H4 (cell line): ENCODE results near the gene ANXA7. TPM values are rescaled to one million over a fixed set of nuclear protein-coding genes. Genes with fewer than 3 reads are reported as not detected.

ENCODE experiments used
- DNase-seq: peaks from one replicate; pipeline ENCODE4 v3.0.0-alpha.2; 2015; ENCODE audit warnings: low spot score
- total RNA-seq: library from RNA; depleted of rRNA; stranded (reverse); fragments of >200 nt; shearing (Covaris generic); gene quantifications from 2 replicates; pipeline ENCODE4 v1.2.3, GENCODE V29; 2014; rRNA removed

Gene ANXA7
- 139 and 143 TPM in 2 replicates for total RNA-seq

- DNase-seq = peak; percentile 79
Measured at GRCh38 chr10:73413528-73414229, at the start of gene ANXA7. TSS of gene ANXA7 (minus strand) at chr10:73414058. CDS start at chr10:73400856, 13,202 bp downstream.

GRCh38 chr10:73460897-73461296 is 47.0 kb upstream of the ANXA7 start:
- DNase-seq = no peak

GRCh38 chr10:73459683-73460314 is 45.9 kb upstream of the ANXA7 start:
- no peak for DNase-seq

GRCh38 chr10:73456187-73456890 is 42.5 kb upstream of the ANXA7 start:
- no peak for DNase-seq

- DNase-seq = no peak
Measured at GRCh38 chr10:73449113-73449512, 35.3 kb upstream of the ANXA7 start.

GRCh38 chr10:73448384-73448783 is 34.5 kb upstream of the ANXA7 start:
- no peak for DNase-seq

GRCh38 chr10:73446926-73447325 is 33.1 kb upstream of the ANXA7 start:
- no peak for DNase-seq

- DNase-seq = no peak
Measured at GRCh38 chr10:73444457-73444856, 30.6 kb upstream of the ANXA7 start.

- DNase-seq = no peak
Measured at GRCh38 chr10:73439605-73440312, 25.9 kb upstream of the ANXA7 start.

GRCh38 chr10:73439055-73439454 is 25.2 kb upstream of the ANXA7 start:
- DNase-seq = no peak

- no peak for DNase-seq
Measured at GRCh38 chr10:73433538-73433867, 19.6 kb upstream of the ANXA7 start, which contains the start of gene MSS51. TSS of gene MSS51 (minus strand) at chr10:73433561. CDS start at chr10:73428284, 5,277 bp downstream.

GRCh38 chr10:73432646-73433537 is 19.0 kb upstream of the ANXA7 start:
- DNase-seq = no peak

GRCh38 chr10:73426318-73426717 is 12.5 kb upstream of the ANXA7 start:
- no peak for DNase-seq

GRCh38 chr10:73424478-73424877 is 10.6 kb upstream of the ANXA7 start:
- no peak for DNase-seq

- DNase-seq = no peak
Measured at GRCh38 chr10:73423309-73423708, 9.5 kb upstream of the ANXA7 start.

GRCh38 chr10:73416571-73416970 is 2.7 kb upstream of the ANXA7 start:
- no peak for DNase-seq

GRCh38 chr10:73414230-73414945 is 530 bp upstream of the ANXA7 start:
- DNase-seq = no peak

- DNase-seq = peak; percentile 68
Measured at GRCh38 chr10:73413108-73413527, 740 bp downstream of the ANXA7 start.

GRCh38 chr10:73410897-73411296 is 3.0 kb downstream of the ANXA7 start:
- DNase-seq = no peak

GRCh38 chr10:73408978-73409521 is 4.8 kb downstream of the ANXA7 start:
- no peak for DNase-seq
